Mammary microvascular endothelial cell (primary cell): ENCODE measurements around the gene RETNLB. TPM values are rescaled to one million over a fixed set of nuclear protein-coding genes. Genes with fewer than 3 reads are reported as not detected.

Experiments used
- total RNA-seq: library from RNA; depleted of rRNA; stranded (reverse); fragments of >200 nt; gene quantifications from 2 replicates; pipeline ENCODE4 v1.2.3, GENCODE V29; 2015

RETNLB gene, protein sequence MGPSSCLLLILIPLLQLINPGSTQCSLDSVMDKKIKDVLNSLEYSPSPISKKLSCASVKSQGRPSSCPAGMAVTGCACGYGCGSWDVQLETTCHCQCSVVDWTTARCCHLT
- total RNA-seq: not detected in 2 replicates

DNA sequence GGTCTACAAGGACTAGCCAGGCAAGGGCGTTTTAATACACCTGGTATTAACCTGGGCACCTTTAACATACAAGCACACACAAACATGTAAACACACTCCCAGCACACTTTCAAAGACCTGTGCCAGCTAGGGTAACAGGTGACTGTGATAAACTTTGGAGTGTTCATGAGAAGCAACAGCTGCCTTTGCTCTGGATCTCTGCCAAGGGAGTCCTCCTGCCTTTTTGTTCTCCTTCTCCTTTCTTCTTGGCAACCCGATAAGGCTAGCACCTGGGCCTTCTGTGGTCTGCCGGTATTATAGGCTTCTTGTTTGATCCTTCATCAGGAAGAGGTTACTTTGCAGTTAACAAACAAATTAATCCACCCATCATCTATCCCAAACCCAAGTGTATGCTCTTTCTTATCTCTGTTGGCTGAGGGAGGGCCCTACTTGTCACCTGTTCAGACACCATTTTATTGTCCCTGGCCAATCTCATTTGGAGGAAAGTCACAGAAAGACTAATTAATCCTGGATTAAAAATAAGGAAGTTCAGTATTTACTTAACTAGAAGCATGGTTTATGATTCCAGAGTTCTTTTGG, at the start of gene RETNLB:
TSS of gene RETNLB (minus strand) at position 7 of the 579 bp plus-strand sequence. CDS start 225 bp downstream, outside the sequence.

Other genes with a start within 250 kb of the RETNLB start
- gene MYH15, start 246.8 kb downstream of the RETNLB start, total RNA-seq: 0.15 and 0.60 TPM in 2 replicates
- 27.8 and 29.7 TPM in 2 replicates for gene CIP2A, start 168.0 kb downstream of the RETNLB start, total RNA-seq
- 4.4 and 4.9 TPM in 2 replicates for gene DZIP3, start 167.7 kb downstream of the RETNLB start, total RNA-seq
- gene TRAT1, start 65.4 kb upstream of the RETNLB start, total RNA-seq: not detected in 2 replicates
- not detected in 2 replicates for gene GUCA1C, start 196.5 kb upstream of the RETNLB start, total RNA-seq